Liver (tissue), 3 donors: ENCODE results near the gene SHF.

Experiments used
- ATF3 ChIP-seq: IDR thresholded peaks from 2 replicates; pipeline ENCODE4 v1.6.1; 2016; ENCODE audit warnings: antibody characterized with exemption
- CTCF ChIP-seq: fragments of 150-350 bp; IDR thresholded peaks from 2 replicates; pipeline ENCODE4 v1.5.1; 2017; ENCODE audit warnings: improper control_type of control experiment, low read depth, low read length; ENCODE audit not compliant: missing input control
- EGR1 ChIP-seq, 2 donors: IDR thresholded peaks; 2 replicates each; pipeline ENCODE4 v1.6.1; 2016 to 2018; ENCODE audit warnings: antibody characterized with exemption in 2 of 2, low read depth in 2 of 2
- FOXA1 ChIP-seq: IDR thresholded peaks from 2 replicates; pipeline ENCODE4 v1.6.1; 2016; ENCODE audit warnings: antibody characterized with exemption
- GABPA ChIP-seq, 2 donors: IDR thresholded peaks in 1 of 2; conservative IDR thresholded peaks in 1 of 2; 2 replicates each; pipeline ENCODE4 v1.6.1; 2016; ENCODE audit warnings: antibody characterized with exemption in 2 of 2, mild to moderate bottlenecking in 1 of 2, moderate library complexity in 1 of 2
- NR2F2 ChIP-seq: IDR thresholded peaks from 2 replicates; pipeline ENCODE4 v1.6.1; 2016; ENCODE audit warnings: antibody characterized with exemption
- RAD21 ChIP-seq, 2 donors: IDR thresholded peaks; 2 replicates each; pipeline ENCODE4 v1.6.1; 2016; ENCODE audit warnings: antibody characterized with exemption in 2 of 2, mild to moderate bottlenecking in 2 of 2
- REST ChIP-seq: IDR thresholded peaks from 2 replicates; pipeline ENCODE4 v1.6.1; 2016; ENCODE audit warnings: antibody characterized with exemption, mild to moderate bottlenecking
- SP1 ChIP-seq: IDR thresholded peaks from 2 replicates; pipeline ENCODE4 v1.6.1; 2018; ENCODE audit warnings: antibody characterized with exemption, mild to moderate bottlenecking
- TAF1 ChIP-seq: conservative IDR thresholded peaks from 2 replicates; pipeline ENCODE4 v1.6.1; 2016; ENCODE audit warnings: antibody characterized with exemption, mild to moderate bottlenecking
- ZBTB33 ChIP-seq: IDR thresholded peaks from 2 replicates; pipeline ENCODE4 v1.6.1; 2016; ENCODE audit warnings: antibody characterized with exemption
- donor health status: healthy.
- donor health status: healthy.

GRCh38 chr15:45161666-45162065, 26.1 kb downstream of the SHF start:
- TF ChIP-seq REST (no peak), CTCF (no peak), GABPA (IDR thresholded peaks at IDR 0.05 in 1 of 2, conservative IDR thresholded peaks at IDR 0.05 in 1 of 2) (no peak), FOXA1 (no peak), RAD21 (IDR thresholded peaks at IDR 0.05) (no peak), ATF3 (no peak), SP1 (no peak), TAF1 (no peak), EGR1 (IDR thresholded peaks at IDR 0.05; ENCODE audit: low read depth in 2 of 2) (no peak), ZBTB33 (no peak), NR2F2 (no peak)
